AG08395 (cell line): ENCODE measurements around the gene INPP5A.
"Not testable (repeated sequence)": the region's sequence is repeated elsewhere in the genome, so short reads cannot be mapped to it uniquely, and the experiment has no call there.

Experiments
- DNase-seq: peaks from one replicate; pipeline ENCODE4 v3.0.0; 2012; ENCODE audit warnings: mixed read lengths, low spot score

INPP5A gene

GRCh38 chr10:132548869-132549268, 11.3 kb downstream of the INPP5A start:
- no peak for DNase-seq

GRCh38 chr10:132549371-132549770, 11.8 kb downstream of the INPP5A start:
- DNase-seq, result no peak

- DNase-seq, result no peak
These were observed 12.9 kb downstream of the INPP5A start for GRCh38 chr10:132550366-132551092.

- DNase-seq, result peak; percentile 26
These were observed 13.7 kb downstream of the INPP5A start for GRCh38 chr10:132551093-132551807.

GRCh38 chr10:132551808-132552130, 14.2 kb downstream of the INPP5A start:
- DNase-seq, result no peak

- DNase-seq, result not testable (repeated sequence)
These were observed 15.0 kb downstream of the INPP5A start for GRCh38 chr10:132552635-132553034.

GRCh38 chr10:132553568-132553967, 16.0 kb downstream of the INPP5A start:
- not testable (repeated sequence) for DNase-seq

- DNase-seq, result no peak
These were observed 16.7 kb downstream of the INPP5A start for GRCh38 chr10:132554053-132554990.

GRCh38 chr10:132554991-132555647, 17.5 kb downstream of the INPP5A start:
- no peak for DNase-seq

- DNase-seq, result no peak
These were observed 18.3 kb downstream of the INPP5A start for GRCh38 chr10:132555648-132556575.

- no peak for DNase-seq
These were observed 19.4 kb downstream of the INPP5A start for GRCh38 chr10:132556994-132557441.

- no peak for DNase-seq
These were observed 20.3 kb downstream of the INPP5A start for GRCh38 chr10:132557696-132558515.

GRCh38 chr10:132558516-132559413, 21.2 kb downstream of the INPP5A start:
- DNase-seq, result no peak

- DNase-seq, result no peak
These were observed 22.0 kb downstream of the INPP5A start for GRCh38 chr10:132559538-132559937.

GRCh38 chr10:132560241-132560731, 22.7 kb downstream of the INPP5A start:
- DNase-seq, result peak; percentile 66

GRCh38 chr10:132562177-132562915, 24.8 kb downstream of the INPP5A start:
- no peak for DNase-seq

GRCh38 chr10:132562916-132563456, 25.4 kb downstream of the INPP5A start:
- DNase-seq, result no peak
